Spinal cord (tissue), 10 donors: ENCODE measurements around the gene TRIM60. TPM values are rescaled to one million over a fixed set of nuclear protein-coding genes. Genes with fewer than 3 reads are reported as not detected.
"Not testable (repeated sequence)": the region's sequence is repeated elsewhere in the genome, so short reads cannot be mapped to it uniquely, and the experiment has no call there.

Source experiments
- DNase-seq, 6 donors: peaks; one replicate each; pipeline versions ENCODE4 v3.0.0 to v3.0.0-alpha.2; 2013 to 2015; ENCODE audit warnings: low spot score in 6 of 6, low read depth in 4 of 6
- H3K27ac ChIP-seq: one replicate; pipeline ENCODE4 v1.5.1; 2013; ENCODE audit warnings: low read depth, low read length, control low read depth
- H3K27me3 ChIP-seq: one replicate; pipeline ENCODE4 v1.6.1; 2013; ENCODE audit warnings: low read length; ENCODE audit not compliant: control insufficient read depth, insufficient read depth
- H3K36me3 ChIP-seq: one replicate; pipeline ENCODE4 v1.6.1; 2013; ENCODE audit warnings: low read length; ENCODE audit not compliant: control insufficient read depth, insufficient read depth
- H3K4me1 ChIP-seq: one replicate; pipeline ENCODE4 v1.6.1; 2013; ENCODE audit warnings: low read length; ENCODE audit not compliant: control insufficient read depth, insufficient read depth
- H3K4me3 ChIP-seq: one replicate; pipeline ENCODE4 v1.5.1; 2013; ENCODE audit warnings: low read depth, low read length, control low read depth
- H3K9me3 ChIP-seq: one replicate; pipeline ENCODE4 v1.6.1; 2013; ENCODE audit warnings: low read length; ENCODE audit not compliant: control insufficient read depth, insufficient read depth
- WGBS: methylation state at CpG from one replicate; pipeline ENCODE4 v1.1.5; 2013; ENCODE audit warnings: missing lambda C conversion rate; ENCODE audit not compliant: insufficient coverage; 5-methylcytosine and 5-hydroxymethylcytosine counted together
- polyA plus RNA-seq, 2 donors: library from polyadenylated mRNA; unstranded; fragments of 120-200 nt; gene quantifications; one replicate each; pipeline ENCODE4 v1.2.1, GENCODE V29; 2013; ENCODE audit not compliant: insufficient read length in 2 of 2
- small RNA-seq: library from RNA; depleted of rRNA; stranded (forward); fragments of <200 nt; gene quantifications from one replicate; pipeline ENCODE3, GENCODE V24; 2014; ENCODE audit warnings: low replicate concordance
- total RNA-seq, 2 donors: library from RNA; depleted of rRNA in 1 of 2; stranded (reverse); fragments of 120-200 nt in 1 of 2; fragments of >200 nt in 1 of 2; gene quantifications; one replicate each; pipeline versions ENCODE4 v1.2.3 to v1.2.4, GENCODE V29; 2013 to 2014
- donor health status: healthy.

The TRIM60 gene
- total and polyA plus RNA-seq, 4 donors = not detected

DNA sequence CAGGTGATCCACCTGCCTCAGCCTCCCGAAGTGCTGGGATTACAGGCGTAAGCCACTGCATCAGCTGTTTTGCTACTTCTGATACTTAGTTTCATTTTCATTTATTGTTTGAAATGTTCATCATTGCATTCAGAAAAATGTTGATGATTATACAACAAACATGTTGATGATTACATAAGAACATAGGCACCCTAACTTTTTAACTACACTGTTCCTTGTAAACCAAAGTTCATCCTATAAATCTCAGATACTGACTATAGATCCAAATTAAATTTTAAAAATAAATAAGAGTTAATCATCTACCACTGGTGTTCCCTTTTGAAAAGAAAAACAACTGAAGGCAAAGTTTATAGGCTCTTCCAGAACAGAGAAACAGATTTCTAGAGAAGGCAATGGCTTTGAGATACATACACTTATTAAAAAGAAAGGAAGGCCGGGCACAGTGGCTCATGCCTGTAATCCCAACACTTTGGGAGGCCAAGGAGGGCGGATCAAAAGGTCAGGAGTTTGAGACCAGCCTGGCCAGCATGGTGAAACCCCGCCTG lies 45.3 kb downstream of the TRIM60 start:
- Histone ChIP-seq H3K4me1 (no peaks in the 10 kb centered on the region), H3K9me3 (no peaks in the 10 kb centered on the region), H3K27ac (no peak overlapping the region), H3K4me3 (no peak overlapping the region), H3K36me3 (no peaks in the 10 kb centered on the region), H3K27me3 (no peaks in the 10 kb centered on the region)
- no CpG with 5 or more reads among the region's 5 CpGs for WGBS
- DNase-seq = no peak

GRCh38 chr4:165079476-165079875 lies 47.7 kb downstream of the TRIM60 start:
- WGBS = 14% methylated on average over 3 of the region's 6 CpGs
- H3K4me3 ChIP-seq = no peak overlapping the region
- DNase-seq = peak in 3 of 6 donors; percentile 28 to 66 (median 41)

GRCh38 chr4:165084787-165085186 lies 53.0 kb downstream of the TRIM60 start:
- not testable (repeated sequence) for H3K27ac ChIP-seq, DNase-seq, H3K9me3 ChIP-seq, H3K4me1 ChIP-seq, H3K4me3 ChIP-seq, H3K27me3 ChIP-seq
- WGBS = no CpG with 5 or more reads among the region's 7 CpGs
- H3K36me3 ChIP-seq = peaks cover 32% of the 10 kb centered on the region

More at GRCh38 chr4:165079476-165079875, 47.7 kb downstream of the TRIM60 start:
- Histone ChIP-seq H3K27me3 (no peaks in the 10 kb centered on the region), H3K4me1 (no peaks in the 10 kb centered on the region), H3K36me3 (peaks cover 7% of the 10 kb centered on the region), H3K9me3 (no peaks in the 10 kb centered on the region), H3K27ac (no peak overlapping the region)

GRCh38 chr4:165085946-165086345 lies 54.1 kb downstream of the TRIM60 start:
- no peak overlapping the region for H3K27ac ChIP-seq
- H3K27me3 ChIP-seq = no peaks in the 10 kb centered on the region
- H3K4me3 ChIP-seq = no peak overlapping the region
- no peaks in the 10 kb centered on the region for H3K4me1 ChIP-seq
- DNase-seq = no peak
- 100% methylated on average over 1 of the region's 2 CpGs for WGBS
- H3K9me3 ChIP-seq = no peaks in the 10 kb centered on the region
- H3K36me3 ChIP-seq = peaks cover 40% of the 10 kb centered on the region

DNA sequence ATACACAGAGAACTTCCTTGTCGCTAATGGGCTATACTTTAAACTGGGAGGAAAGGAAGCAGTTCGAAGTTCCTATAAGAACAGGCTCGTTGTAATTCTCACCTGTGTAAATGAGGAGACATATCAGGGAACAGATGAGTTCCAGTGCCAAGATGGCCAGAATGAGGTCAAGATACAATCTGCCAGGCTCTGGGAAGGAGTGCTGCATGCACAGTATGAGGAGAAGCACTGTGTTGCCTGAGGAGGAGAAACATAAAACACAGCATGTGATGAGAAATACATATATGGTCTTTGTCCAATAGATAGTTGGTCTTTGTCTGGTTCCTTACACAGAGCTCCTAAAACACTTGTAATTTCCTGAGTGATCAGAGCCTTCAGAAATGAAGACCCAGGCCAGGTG lies 56.6 kb downstream of the TRIM60 start:
- no peak overlapping the region for H3K27ac ChIP-seq
- H3K36me3 ChIP-seq = peaks cover 43% of the 10 kb centered on the region
- H3K4me3 ChIP-seq = no peak overlapping the region
- no peak for DNase-seq
- 90% methylated on average over 3 of the region's 3 CpGs for WGBS
- H3K9me3 ChIP-seq = no peaks in the 10 kb centered on the region
- H3K27me3 ChIP-seq = no peaks in the 10 kb centered on the region
- H3K4me1 ChIP-seq = no peaks in the 10 kb centered on the region

Small RNA genes lying within 50 kb of the gene (small RNA-seq; reads per million reads assigned to genes)
- gene AC106872.12 = not detected

Other genes starting within 250 kb of the TRIM60 start
- gene APELA, start 154.8 kb upstream of the TRIM60 start, total RNA-seq = under 1 TPM; 0.17 to 0.20 TPM
- under 1 TPM in 1 of 2 donors, not detected in 1; 0.14 TPM for gene APELA, start 154.8 kb upstream of the TRIM60 start, polyA plus RNA-seq
- gene TRIM61, start 54.3 kb upstream of the TRIM60 start, total RNA-seq = 1 to 10 TPM; 3.0 to 3.6 TPM
- gene TRIM61, start 54.3 kb upstream of the TRIM60 start, polyA plus RNA-seq = 1 to 10 TPM; 3.1 to 3.9 TPM
- gene TRIM75, start 21.9 kb downstream of the TRIM60 start, total RNA-seq = not detected
- gene TRIM75, start 21.9 kb downstream of the TRIM60 start, polyA plus RNA-seq = not detected
- gene TMEM192, start 80.9 kb downstream of the TRIM60 start, total RNA-seq = 10 to 100 TPM; 17.9 to 18.3 TPM
- 10 to 100 TPM; 19.9 to 20.6 TPM for gene TMEM192, start 80.9 kb downstream of the TRIM60 start, polyA plus RNA-seq
- 10 to 100 TPM; 17.2 to 27.7 TPM for gene KLHL2, start 175.6 kb downstream of the TRIM60 start, total RNA-seq
- 10 to 100 TPM; 28.0 to 34.6 TPM for gene KLHL2, start 175.6 kb downstream of the TRIM60 start, polyA plus RNA-seq